ENCODE results near the gene SNAPC4. TPM values are rescaled to one million over a fixed set of nuclear protein-coding genes. Genes with fewer than 3 reads are reported as not detected.

The SNAPC4 gene
- total RNA-seq, 2 donors from 2014 or later, result 18.0 to 18.7 TPM

DNA sequence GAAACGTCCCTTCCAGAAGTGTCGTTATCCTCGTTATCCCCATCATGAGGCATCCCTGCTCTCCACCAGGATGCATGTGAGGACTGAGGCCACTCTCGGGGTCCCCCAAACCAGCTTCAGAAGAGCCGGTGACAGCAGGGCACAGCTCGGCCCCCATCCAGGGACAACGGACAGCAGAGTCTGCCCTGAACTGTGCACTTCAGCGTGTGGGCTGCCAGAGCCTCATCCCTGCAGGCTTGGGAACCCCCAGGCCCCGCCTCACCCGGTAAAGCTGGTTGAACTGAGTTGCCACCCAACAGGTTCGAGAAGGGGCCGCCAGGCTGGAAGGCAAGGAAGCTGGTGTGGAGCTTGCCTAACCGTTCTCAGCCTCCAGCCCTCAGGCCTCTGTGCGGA is 25.8 kb downstream of the SNAPC4 start:
- H3K27ac ChIP-seq (ENCODE audit: low read depth, low read length), result no peak overlapping the region
- TF ChIP-seq, protein P1, sequence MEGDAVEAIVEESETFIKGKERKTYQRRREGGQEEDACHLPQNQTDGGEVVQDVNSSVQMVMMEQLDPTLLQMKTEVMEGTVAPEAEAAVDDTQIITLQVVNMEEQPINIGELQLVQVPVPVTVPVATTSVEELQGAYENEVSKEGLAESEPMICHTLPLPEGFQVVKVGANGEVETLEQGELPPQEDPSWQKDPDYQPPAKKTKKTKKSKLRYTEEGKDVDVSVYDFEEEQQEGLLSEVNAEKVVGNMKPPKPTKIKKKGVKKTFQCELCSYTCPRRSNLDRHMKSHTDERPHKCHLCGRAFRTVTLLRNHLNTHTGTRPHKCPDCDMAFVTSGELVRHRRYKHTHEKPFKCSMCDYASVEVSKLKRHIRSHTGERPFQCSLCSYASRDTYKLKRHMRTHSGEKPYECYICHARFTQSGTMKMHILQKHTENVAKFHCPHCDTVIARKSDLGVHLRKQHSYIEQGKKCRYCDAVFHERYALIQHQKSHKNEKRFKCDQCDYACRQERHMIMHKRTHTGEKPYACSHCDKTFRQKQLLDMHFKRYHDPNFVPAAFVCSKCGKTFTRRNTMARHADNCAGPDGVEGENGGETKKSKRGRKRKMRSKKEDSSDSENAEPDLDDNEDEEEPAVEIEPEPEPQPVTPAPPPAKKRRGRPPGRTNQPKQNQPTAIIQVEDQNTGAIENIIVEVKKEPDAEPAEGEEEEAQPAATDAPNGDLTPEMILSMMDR (conservative IDR thresholded peaks at IDR 0.05), result no peak
- WGBS, 2 experiments (ENCODE audit: insufficient coverage in 1 of 2, insufficient read length in 1 of 2), result 93 to 98% methylated on average over 10 to 14 of the region's 14 CpGs
- no peak overlapping the region for H3K4me3 Mint-ChIP-seq
- H3K4me1 ChIP-seq (ENCODE audit: control insufficient read depth, insufficient read depth, low read length), result no peaks in the 10 kb centered on the region
- peak overlapping the region; percentile 13 for H3K27ac Mint-ChIP-seq
- H3K9me3 ChIP-seq (ENCODE audit: control insufficient read depth, low read length), result no peaks in the 10 kb centered on the region
- no peak for DNase-seq
- no peaks in the 10 kb centered on the region for H3K27me3 Mint-ChIP-seq (ENCODE audit: insufficient read depth)
- H3K9ac ChIP-seq (ENCODE audit: extremely low read depth, low read length, poor library complexity, severe bottlenecking), result no peak overlapping the region
- no peak overlapping the region for H3K4me3 ChIP-seq (ENCODE audit: low read length)
- no peaks in the 10 kb centered on the region for H3K4me1 Mint-ChIP-seq
- no peaks in the 10 kb centered on the region for H3K36me3 Mint-ChIP-seq (ENCODE audit: low read depth)
- H3K27me3 ChIP-seq (ENCODE audit: control insufficient read depth, insufficient read depth, low read length, poor library complexity, severe bottlenecking), result no peaks in the 10 kb centered on the region
- no peaks in the 10 kb centered on the region for H3K9me3 Mint-ChIP-seq
- peaks cover 13% of the 10 kb centered on the region for H3K36me3 ChIP-seq (ENCODE audit: control insufficient read depth, insufficient read depth, low read length)

DNA sequence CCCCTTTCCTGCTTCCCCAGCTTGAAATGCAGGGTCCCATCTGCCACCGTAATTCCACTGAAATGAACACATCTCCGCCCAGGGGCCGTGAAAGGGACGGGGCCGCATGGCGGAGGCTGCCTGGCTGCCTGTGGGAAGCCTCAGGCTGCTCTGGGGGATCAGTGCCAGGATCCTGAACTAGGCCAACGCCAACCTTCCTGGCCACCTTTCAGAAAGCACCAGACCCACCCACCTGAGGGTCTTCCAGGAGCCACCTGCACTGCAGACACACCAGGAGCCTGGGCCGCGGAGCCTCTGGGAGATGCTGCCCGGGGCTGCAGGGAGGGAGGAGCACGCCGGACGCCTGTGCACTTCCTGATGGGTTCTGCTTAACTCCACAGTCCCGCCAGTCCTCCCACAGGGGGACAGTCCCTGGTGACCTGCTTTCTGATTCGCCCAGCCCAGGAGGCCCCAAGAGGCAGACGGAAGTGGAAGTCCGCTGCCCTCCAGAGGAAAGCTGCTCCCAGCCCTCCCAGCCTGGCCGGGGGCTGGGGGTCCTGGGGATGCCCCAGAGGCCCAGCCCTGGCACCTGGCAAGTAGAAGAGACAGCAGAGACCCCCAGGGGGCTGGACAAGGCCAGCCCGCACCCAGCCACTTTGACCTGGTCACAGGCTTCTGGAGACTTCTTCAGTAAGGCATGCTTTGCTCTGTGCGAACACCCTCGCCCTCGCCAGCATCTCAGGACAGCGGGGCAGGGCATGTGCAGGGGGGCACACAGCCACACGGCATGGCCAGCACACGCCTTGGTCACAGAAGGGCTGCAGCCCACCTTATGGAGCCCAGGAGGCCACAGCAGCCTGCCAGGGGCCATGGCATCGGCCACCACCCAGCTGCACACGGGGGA is 26.4 kb downstream of the SNAPC4 start, which contains the start of gene CARD9:
Gene CARD9 (minus strand): TSS at position 370 of the 883 bp plus-strand sequence. CDS start 1,591 bp downstream, outside the sequence.
- no peaks in the 10 kb centered on the region for H3K27me3 ChIP-seq (ENCODE audit: control insufficient read depth, insufficient read depth, low read length, poor library complexity, severe bottlenecking)
- 92 to 100% methylated on average over 14 to 27 of the region's 27 CpGs for WGBS, 2 experiments (ENCODE audit: insufficient coverage in 1 of 2, insufficient read length in 1 of 2)
- Mint-ChIP-seq H3K4me3 (no peak within 1 kb of the TSS), H3K27ac (peak within 1 kb of the TSS; percentile 13), H3K36me3 (ENCODE audit: low read depth) (no peaks in the 10 kb centered on the region), H3K9me3 (no peaks in the 10 kb centered on the region), H3K4me1 (no peaks in the 10 kb centered on the region), H3K27me3 (ENCODE audit: insufficient read depth) (no peaks in the 10 kb centered on the region)
- H3K4me1 ChIP-seq (ENCODE audit: control insufficient read depth, insufficient read depth, low read length), result no peaks in the 10 kb centered on the region
- H3K4me3 ChIP-seq (ENCODE audit: low read length), result no peak within 1 kb of the TSS
- TF ChIP-seq, protein P1 (conservative IDR thresholded peaks at IDR 0.05), result no peak
- no peaks in the 10 kb centered on the region for H3K9me3 ChIP-seq (ENCODE audit: control insufficient read depth, low read length)
- no peak for DNase-seq
- H3K27ac ChIP-seq (ENCODE audit: low read depth, low read length), result peak within 1 kb of the TSS; percentile 92
- peaks cover 13% of the 10 kb centered on the region for H3K36me3 ChIP-seq (ENCODE audit: control insufficient read depth, insufficient read depth, low read length)
- no peak within 1 kb of the TSS for H3K9ac ChIP-seq (ENCODE audit: extremely low read depth, low read length, poor library complexity, severe bottlenecking)

DNA sequence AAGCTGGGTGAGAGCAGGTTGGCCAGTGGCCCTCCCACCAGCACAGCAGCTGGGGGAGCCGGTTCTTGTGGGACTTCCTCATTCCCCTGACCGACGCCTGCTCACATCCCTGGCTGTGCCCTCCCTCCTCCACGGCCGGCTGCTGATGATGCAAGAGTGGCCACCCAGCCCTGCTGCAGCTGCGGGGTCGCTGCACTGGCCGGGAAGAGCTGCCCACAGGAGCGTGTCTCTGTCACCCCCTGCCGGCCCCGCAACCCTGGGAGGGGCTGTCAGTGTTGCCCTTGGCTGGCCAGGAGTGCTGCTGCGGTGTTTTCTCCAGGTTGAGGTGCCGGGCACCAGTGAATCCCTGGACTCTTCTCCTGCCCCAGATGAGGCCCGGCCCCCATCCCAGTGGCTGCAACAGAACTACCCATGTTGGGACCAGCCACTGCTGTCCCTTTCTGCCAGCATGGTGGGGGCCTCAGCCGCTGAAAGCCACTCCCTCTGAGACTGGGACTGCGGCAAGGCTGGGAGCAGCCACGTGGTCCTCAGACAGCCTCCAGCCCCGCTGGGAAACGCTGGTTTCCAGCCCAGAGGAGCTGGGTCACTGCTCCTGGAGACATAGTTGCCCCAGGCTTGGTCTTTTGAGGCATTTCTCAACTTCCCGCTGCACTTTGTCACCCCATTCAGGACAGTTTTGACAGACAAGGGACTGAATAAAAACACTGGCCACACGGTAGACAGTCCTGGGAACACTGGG is 27.2 kb downstream of the SNAPC4 start:
- H3K36me3 Mint-ChIP-seq (ENCODE audit: low read depth), result no peaks in the 10 kb centered on the region

More for the DNA sequence above, 27.2 kb downstream of the SNAPC4 start:
- no peaks in the 10 kb centered on the region for H3K4me1 Mint-ChIP-seq
- H3K27ac Mint-ChIP-seq, result no peak overlapping the region
- H3K4me3 Mint-ChIP-seq, result no peak overlapping the region
- TF ChIP-seq, protein P1 (conservative IDR thresholded peaks at IDR 0.05), result no peak
- no peaks in the 10 kb centered on the region for H3K9me3 Mint-ChIP-seq
- 73 to 78% methylated on average over 15 to 21 of the region's 21 CpGs for WGBS, 2 experiments (ENCODE audit: insufficient coverage in 1 of 2, insufficient read length in 1 of 2)
- no peak overlapping the region for H3K9ac ChIP-seq (ENCODE audit: extremely low read depth, low read length, poor library complexity, severe bottlenecking)
- H3K27me3 ChIP-seq (ENCODE audit: control insufficient read depth, insufficient read depth, low read length, poor library complexity, severe bottlenecking), result no peaks in the 10 kb centered on the region
- peaks cover 13% of the 10 kb centered on the region for H3K36me3 ChIP-seq (ENCODE audit: control insufficient read depth, insufficient read depth, low read length)
- no peak overlapping the region for H3K4me3 ChIP-seq (ENCODE audit: low read length)
- no peaks in the 10 kb centered on the region for H3K27me3 Mint-ChIP-seq (ENCODE audit: insufficient read depth)
- H3K27ac ChIP-seq (ENCODE audit: low read depth, low read length), result peak overlapping the region; percentile 92
- peak; percentile 71 for DNase-seq
- H3K9me3 ChIP-seq (ENCODE audit: control insufficient read depth, low read length), result no peaks in the 10 kb centered on the region
- no peaks in the 10 kb centered on the region for H3K4me1 ChIP-seq (ENCODE audit: control insufficient read depth, insufficient read depth, low read length)

Measured in endodermal cell (in vitro differentiated cells).